ENCODE results near the gene SEMA4G. TPM values are rescaled to one million over a fixed set of nuclear protein-coding genes. Genes with fewer than 3 reads are reported as not detected.

The SEMA4G gene
- total and polyA plus RNA-seq, 2 of the 13 experiments (the other 11 are each of a cell fraction or from before 2014, with no cell fraction given): 46.2 to 207 TPM

DNA sequence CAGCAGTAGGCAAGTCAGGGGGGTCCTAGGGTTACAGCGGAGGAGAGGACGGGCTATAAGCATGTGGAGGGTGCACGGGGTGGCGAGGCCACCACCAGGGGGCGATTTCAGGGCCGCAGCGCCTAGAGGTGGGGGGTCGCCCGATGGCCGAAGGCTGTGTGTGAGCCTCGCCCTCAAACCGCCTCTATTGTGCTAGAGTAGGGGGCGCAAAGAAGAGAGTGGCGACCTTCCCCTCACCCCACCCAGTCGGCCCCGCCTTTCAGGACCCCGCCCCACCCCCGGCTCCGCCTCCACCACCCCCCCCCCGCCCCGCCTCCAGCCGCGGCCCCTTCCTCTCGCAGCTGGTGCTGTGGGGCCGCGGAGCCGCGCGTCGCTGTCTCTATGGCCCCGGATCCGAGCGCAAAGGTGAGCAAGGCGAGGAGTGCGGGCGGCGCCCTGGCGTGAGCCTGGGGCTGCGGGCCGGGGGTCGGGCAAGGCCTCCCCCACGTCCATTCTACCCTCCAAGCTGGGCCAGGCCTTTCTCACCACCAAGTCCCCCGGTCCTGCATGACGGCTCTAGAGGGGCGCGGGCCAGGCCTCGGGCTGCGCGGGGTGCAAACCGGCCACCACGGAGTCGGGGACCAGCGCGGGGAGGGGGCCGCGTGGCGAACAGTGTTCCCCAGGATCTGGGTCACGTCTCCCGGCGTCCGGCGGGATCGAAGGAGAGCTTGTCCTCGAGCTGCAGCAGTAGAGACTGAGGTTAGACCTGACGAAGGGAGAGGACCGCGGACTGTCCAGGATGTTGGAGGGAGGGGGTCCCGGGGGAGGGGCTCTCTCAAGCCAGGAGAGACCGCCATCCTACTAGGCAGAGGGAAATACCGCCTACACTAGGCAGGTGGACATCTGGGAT is at the start of gene SEMA4G (continued):
- TF ChIP-seq, protein P1, sequence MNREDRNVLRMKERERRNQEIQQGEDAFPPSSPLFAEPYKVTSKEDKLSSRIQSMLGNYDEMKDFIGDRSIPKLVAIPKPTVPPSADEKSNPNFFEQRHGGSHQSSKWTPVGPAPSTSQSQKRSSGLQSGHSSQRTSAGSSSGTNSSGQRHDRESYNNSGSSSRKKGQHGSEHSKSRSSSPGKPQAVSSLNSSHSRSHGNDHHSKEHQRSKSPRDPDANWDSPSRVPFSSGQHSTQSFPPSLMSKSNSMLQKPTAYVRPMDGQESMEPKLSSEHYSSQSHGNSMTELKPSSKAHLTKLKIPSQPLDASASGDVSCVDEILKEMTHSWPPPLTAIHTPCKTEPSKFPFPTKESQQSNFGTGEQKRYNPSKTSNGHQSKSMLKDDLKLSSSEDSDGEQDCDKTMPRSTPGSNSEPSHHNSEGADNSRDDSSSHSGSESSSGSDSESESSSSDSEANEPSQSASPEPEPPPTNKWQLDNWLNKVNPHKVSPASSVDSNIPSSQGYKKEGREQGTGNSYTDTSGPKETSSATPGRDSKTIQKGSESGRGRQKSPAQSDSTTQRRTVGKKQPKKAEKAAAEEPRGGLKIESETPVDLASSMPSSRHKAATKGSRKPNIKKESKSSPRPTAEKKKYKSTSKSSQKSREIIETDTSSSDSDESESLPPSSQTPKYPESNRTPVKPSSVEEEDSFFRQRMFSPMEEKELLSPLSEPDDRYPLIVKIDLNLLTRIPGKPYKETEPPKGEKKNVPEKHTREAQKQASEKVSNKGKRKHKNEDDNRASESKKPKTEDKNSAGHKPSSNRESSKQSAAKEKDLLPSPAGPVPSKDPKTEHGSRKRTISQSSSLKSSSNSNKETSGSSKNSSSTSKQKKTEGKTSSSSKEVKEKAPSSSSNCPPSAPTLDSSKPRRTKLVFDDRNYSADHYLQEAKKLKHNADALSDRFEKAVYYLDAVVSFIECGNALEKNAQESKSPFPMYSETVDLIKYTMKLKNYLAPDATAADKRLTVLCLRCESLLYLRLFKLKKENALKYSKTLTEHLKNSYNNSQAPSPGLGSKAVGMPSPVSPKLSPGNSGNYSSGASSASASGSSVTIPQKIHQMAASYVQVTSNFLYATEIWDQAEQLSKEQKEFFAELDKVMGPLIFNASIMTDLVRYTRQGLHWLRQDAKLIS (CRISPR knock-in tag; IDR thresholded peaks at IDR 0.05): no peak; the same call in 1 of the 2 replicates
- TF ChIP-seq GABPB1 (CRISPR knock-in tag; IDR thresholded peaks at IDR 0.05) (peak; percentile 53), HOXA9 (CRISPR knock-in tag; IDR thresholded peaks at IDR 0.05; ENCODE audit: borderline replicate concordance) (0 out of 2 replicates have a peak, but pooled peaks have one; percentile 67), SOX5 (CRISPR knock-in tag; IDR thresholded peaks at IDR 0.05; ENCODE audit: borderline replicate concordance) (peak; percentile 40; the same call in 1 of the 2 replicates), ZBTB7B (CRISPR knock-in tag; IDR thresholded peaks at IDR 0.05) (peak; percentile 93), PRPF4 (IDR thresholded peaks at IDR 0.05; ENCODE audit: low read depth, low read length, poor library complexity, severe bottlenecking) (no peak), ELF1 (CRISPR knock-in tag; IDR thresholded peaks at IDR 0.05) (no peak), ZNF451 (CRISPR knock-in tag; IDR thresholded peaks at IDR 0.05) (peak; percentile 17; the same call in 1 of the 2 replicates), JARID2 (CRISPR knock-in tag; IDR thresholded peaks at IDR 0.05; ENCODE audit: insufficient replicate concordance) (no peak), ZNF788 (CRISPR knock-in tag; IDR thresholded peaks at IDR 0.05; ENCODE audit: borderline replicate concordance) (peak; percentile 44; the same call in 1 of the 2 replicates), ZFP36L1 (CRISPR knock-in tag; IDR thresholded peaks at IDR 0.05) (0 out of 2 replicates have a peak, but pooled peaks have one; percentile 34), ZNF253 (CRISPR knock-in tag; IDR thresholded peaks at IDR 0.05; ENCODE audit: borderline replicate concordance) (no peak), LCORL (IDR thresholded peaks at IDR 0.05) (no peak), LCORL (CRISPR knock-in tag; IDR thresholded peaks at IDR 0.05) (peak; percentile 56; the same call in 1 of the 2 replicates), POLR2G (IDR thresholded peaks at IDR 0.05; ENCODE audit: low read depth, low read length) (peak; percentile 37; the same call in 1 of the 2 replicates)
- TF ChIP-seq, protein P2, sequence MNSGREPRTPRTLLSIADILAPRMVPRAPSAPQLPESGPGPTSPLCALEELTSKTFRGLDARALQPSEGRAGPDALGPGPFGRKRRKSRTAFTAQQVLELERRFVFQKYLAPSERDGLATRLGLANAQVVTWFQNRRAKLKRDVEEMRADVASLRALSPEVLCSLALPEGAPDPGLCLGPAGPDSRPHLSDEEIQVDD (CRISPR knock-in tag; IDR thresholded peaks at IDR 0.05; ENCODE audit: borderline replicate concordance): no peak
- TF ChIP-seq, protein P3, sequence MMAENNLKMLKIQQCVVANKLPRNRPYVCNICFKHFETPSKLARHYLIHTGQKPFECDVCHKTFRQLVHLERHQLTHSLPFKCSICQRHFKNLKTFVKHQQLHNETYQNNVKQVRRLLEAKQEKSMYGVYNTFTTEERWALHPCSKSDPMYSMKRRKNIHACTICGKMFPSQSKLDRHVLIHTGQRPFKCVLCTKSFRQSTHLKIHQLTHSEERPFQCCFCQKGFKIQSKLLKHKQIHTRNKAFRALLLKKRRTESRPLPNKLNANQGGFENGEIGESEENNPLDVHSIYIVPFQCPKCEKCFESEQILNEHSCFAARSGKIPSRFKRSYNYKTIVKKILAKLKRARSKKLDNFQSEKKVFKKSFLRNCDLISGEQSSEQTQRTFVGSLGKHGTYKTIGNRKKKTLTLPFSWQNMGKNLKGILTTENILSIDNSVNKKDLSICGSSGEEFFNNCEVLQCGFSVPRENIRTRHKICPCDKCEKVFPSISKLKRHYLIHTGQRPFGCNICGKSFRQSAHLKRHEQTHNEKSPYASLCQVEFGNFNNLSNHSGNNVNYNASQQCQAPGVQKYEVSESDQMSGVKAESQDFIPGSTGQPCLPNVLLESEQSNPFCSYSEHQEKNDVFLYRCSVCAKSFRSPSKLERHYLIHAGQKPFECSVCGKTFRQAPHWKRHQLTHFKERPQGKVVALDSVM (CRISPR knock-in tag; IDR thresholded peaks at IDR 0.05): peak; percentile 54
- TF ChIP-seq, protein P4, sequence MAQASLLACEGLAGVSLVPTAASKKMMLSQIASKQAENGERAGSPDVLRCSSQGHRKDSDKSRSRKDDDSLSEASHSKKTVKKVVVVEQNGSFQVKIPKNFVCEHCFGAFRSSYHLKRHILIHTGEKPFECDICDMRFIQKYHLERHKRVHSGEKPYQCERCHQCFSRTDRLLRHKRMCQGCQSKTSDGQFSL (CRISPR knock-in tag; IDR thresholded peaks at IDR 0.05): peak; percentile 95
- TF ChIP-seq, protein P5, sequence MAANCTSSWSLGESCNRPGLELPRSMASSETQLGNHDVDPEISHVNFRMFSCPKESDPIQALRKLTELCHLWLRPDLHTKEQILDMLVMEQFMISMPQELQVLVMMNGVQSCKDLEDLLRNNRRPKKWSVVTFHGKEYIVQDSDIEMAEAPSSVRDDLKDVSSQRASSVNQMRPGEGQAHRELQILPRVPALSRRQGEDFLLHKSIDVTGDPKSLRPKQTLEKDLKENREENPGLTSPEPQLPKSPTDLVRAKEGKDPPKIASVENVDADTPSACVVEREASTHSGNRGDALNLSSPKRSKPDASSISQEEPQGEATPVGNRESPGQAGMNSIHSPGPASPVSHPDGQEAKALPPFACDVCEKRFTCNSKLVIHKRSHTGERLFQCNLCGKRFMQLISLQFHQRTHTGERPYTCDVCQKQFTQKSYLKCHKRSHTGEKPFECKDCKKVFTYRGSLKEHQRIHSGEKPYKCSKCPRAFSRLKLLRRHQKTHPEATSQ (CRISPR knock-in tag; IDR thresholded peaks at IDR 0.05; ENCODE audit: borderline replicate concordance): 0 out of 2 replicates have a peak, but pooled peaks have one; percentile 47
